PC-3 (cell line): ENCODE measurements around the gene PRDM8.

Source experiments
- CTCF ChIP-seq: fragments of 300-600 bp; sonication (generic); conservative IDR thresholded peaks from 2 replicates; pipeline ENCODE4 v1.5.1; 2017; ENCODE audit warnings: antibody characterized with exemption, low read depth, mild to moderate bottlenecking, low read length
- EZH2 ChIP-seq: fragments of 300-600 bp; sonication (generic); IDR thresholded peaks from one replicate; pipeline ENCODE4 v1.6.1; 2017; ENCODE audit warnings: antibody characterized with exemption, mild to moderate bottlenecking, low read length; ENCODE audit not compliant: unreplicated experiment
- EZH2phosphoT487 ChIP-seq: fragments of 300-600 bp; sonication (generic); IDR thresholded peaks from 2 replicates; pipeline ENCODE4 v1.6.1; 2018; ENCODE audit warnings: mild to moderate bottlenecking, antibody characterized with exemption, low read length, borderline replicate concordance

DNA sequence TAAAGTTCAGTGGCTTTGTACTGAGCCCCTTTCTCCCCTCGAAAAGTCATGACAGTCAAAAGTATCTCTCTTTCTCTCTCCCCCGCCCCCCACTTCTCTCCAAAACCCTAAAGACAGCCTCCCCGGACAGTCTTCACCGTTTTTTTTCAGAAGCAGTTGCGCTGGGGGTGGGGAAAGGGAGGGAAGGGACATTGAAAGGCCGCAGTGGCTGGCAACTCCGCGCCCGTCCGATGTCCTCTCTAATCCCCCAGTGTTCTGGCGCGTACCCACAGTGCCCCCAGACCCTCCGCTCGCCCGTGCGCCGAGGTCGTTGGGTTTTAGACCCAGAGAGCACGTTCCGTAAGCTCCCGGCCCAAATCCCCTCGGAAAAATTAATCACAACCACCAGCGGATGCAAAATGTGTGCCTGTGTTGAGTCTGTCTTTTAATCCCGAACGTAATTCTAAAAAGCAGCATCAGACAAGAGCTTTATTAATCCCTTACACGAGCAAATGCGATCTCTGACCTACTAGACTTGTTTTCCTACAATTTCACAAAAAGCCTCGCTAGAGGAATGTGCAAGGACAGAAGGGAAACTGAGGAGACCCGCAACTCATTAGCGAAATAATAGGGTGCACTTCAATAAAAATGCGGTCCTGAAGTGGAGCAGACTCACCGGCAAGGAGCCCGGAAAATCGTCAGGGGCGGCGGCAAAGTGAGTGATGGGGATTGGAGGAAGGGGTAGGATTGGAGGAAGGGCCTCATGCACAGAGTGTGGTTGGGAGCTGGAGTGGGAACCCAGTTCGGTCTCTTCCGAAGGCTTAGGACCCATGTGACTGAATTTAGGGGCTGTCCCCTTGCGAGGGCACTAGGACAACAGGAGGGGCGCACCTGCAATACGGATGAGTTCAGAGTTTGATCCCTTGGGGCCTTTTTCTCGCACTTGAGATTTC lies 12.2 kb upstream of the PRDM8 start:
- no peak for TF ChIP-seq CTCF
- no peak for TF ChIP-seq EZH2
- TF ChIP-seq EZH2phosphoT487, result no peak
